IPS-18c (cell line): Measurements from ENCODE around the gene DENR.
A peak's percentile ranks its signal among the peaks of the same experiment; 100 is the strongest.
"Not testable (repeated sequence)": the region's sequence is repeated elsewhere in the genome, so short reads cannot be mapped to it uniquely, and the experiment has no call there.

Experiments used
- H3K4me3 ChIP-seq: 2 replicates; pipeline ENCODE4 v1.7.0; 2013; ENCODE audit warnings: low read depth, mild to moderate bottlenecking, low read length, moderate library complexity; ENCODE audit not compliant: insufficient read depth
- H3K9me3 ChIP-seq: one replicate; pipeline ENCODE4 v1.6.1; 2013; ENCODE audit warnings: mild to moderate bottlenecking, low read length, moderate library complexity; ENCODE audit not compliant: control insufficient read depth, insufficient read depth

Gene DENR

GRCh38 chr12:122752464-122753318 lies at the start of gene DENR:
DENR (plus strand) TSS chr12:122752824; CDS start chr12:122753702, 878 bp downstream.
- peak within 1 kb of the TSS; percentile 74 for H3K4me3 ChIP-seq
- H3K9me3 ChIP-seq, result no peaks in the 10 kb centered on the region

- H3K4me3 ChIP-seq, H3K9me3 ChIP-seq: not testable (repeated sequence)
Observed at GRCh38 chr12:122702890-122703611, 49.6 kb upstream of the DENR start, which contains the start of gene HCAR2. HCAR2 (minus strand) TSS chr12:122703357; CDS start chr12:122703283, 74 bp downstream.

GRCh38 chr12:122703841-122704240 lies 48.8 kb upstream of the DENR start:
- not testable (repeated sequence) for H3K4me3 ChIP-seq, H3K9me3 ChIP-seq

GRCh38 chr12:122709287-122709686 lies 43.3 kb upstream of the DENR start:
- H3K9me3 ChIP-seq, H3K4me3 ChIP-seq: not testable (repeated sequence)

- not testable (repeated sequence) for H3K4me3 ChIP-seq, H3K9me3 ChIP-seq
Observed at GRCh38 chr12:122710341-122710740, 42.3 kb upstream of the DENR start.

- H3K4me3 ChIP-seq, H3K9me3 ChIP-seq: not testable (repeated sequence)
Observed at GRCh38 chr12:122711266-122711665, 41.4 kb upstream of the DENR start.

GRCh38 chr12:122713491-122714188 lies 39.0 kb upstream of the DENR start:
- H3K9me3 ChIP-seq, H3K4me3 ChIP-seq: not testable (repeated sequence)

GRCh38 chr12:122715211-122715610 lies 37.4 kb upstream of the DENR start:
- H3K4me3 ChIP-seq, H3K9me3 ChIP-seq: not testable (repeated sequence)

- not testable (repeated sequence) for H3K4me3 ChIP-seq, H3K9me3 ChIP-seq
Observed at GRCh38 chr12:122716658-122717057, 36.0 kb upstream of the DENR start, which contains the start of gene HCAR3. HCAR3 (minus strand) TSS chr12:122716811; CDS start chr12:122716737, 74 bp downstream.

GRCh38 chr12:122721057-122721545 lies 31.5 kb upstream of the DENR start:
- no peaks in the 10 kb centered on the region for H3K9me3 ChIP-seq
- H3K4me3 ChIP-seq, result no peak overlapping the region

- Histone ChIP-seq H3K4me3 (no peak overlapping the region), H3K9me3 (no peaks in the 10 kb centered on the region)
Observed at GRCh38 chr12:122722387-122722786, 30.2 kb upstream of the DENR start.

- no peak overlapping the region for H3K4me3 ChIP-seq
- H3K9me3 ChIP-seq, result no peaks in the 10 kb centered on the region
Observed at GRCh38 chr12:122724641-122725243, 27.9 kb upstream of the DENR start.

- Histone ChIP-seq H3K4me3 (no peak overlapping the region), H3K9me3 (no peaks in the 10 kb centered on the region)
Observed at GRCh38 chr12:122725452-122726079, 27.1 kb upstream of the DENR start.

GRCh38 chr12:122726080-122726558 lies 26.5 kb upstream of the DENR start:
- H3K4me3 ChIP-seq, result no peak overlapping the region
- no peaks in the 10 kb centered on the region for H3K9me3 ChIP-seq

- H3K4me3 ChIP-seq, result no peak overlapping the region
- no peaks in the 10 kb centered on the region for H3K9me3 ChIP-seq
Observed at GRCh38 chr12:122729583-122730214, 22.9 kb upstream of the DENR start.
